ENCODE results near the gene PNMT. TPM values are rescaled to one million over a fixed set of nuclear protein-coding genes. Genes with fewer than 3 reads are reported as not detected.

PNMT gene
- polyA plus RNA-seq, 1 of the 3 experiments (the other 2 are of a cell fraction): 0.07 TPM

DNA sequence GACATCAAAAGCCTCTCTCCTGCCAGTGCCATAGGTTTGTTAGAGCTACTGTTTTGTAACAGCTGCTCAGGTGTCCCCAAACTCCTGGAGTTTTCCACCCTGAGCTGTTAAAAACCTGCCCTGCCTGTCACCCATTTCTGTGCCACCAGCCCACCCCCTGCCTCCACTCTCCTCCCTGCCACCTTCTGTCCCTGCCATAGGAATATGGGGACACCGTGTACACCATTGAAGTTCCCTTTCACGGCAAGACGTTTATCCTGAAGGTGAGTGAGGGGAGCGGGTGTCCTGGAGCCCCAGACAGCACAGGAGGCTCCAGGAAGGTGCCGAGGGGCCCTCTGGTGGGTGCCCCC lies 8.3 kb upstream of the PNMT start:
- no peaks in the 10 kb centered on the region for H3K9me3 ChIP-seq
- H4K20me1 ChIP-seq (ENCODE audit: insufficient read depth): no peaks in the 10 kb centered on the region
- H3K9ac ChIP-seq: no peak overlapping the region
- CTCF ChIA-PET: interaction anchor here (1.0 kb wide), 1 partner anchor 39 kb away, joined by 7 read pairs; no protein-coding TSS in a partner anchor
- H3K79me2 ChIP-seq (ENCODE audit: insufficient read depth): no peaks in the 10 kb centered on the region
- H3K4me3 ChIP-seq (ENCODE audit: low read depth in 2 of 2, low read length in 1 of 2): no peak overlapping the region
- no peak for DNase-seq
- TF ChIP-seq GABPA (IDR thresholded peaks at IDR 0.05; ENCODE audit: low read depth) (no peak), EP300 (IDR thresholded peaks at IDR 0.05; ENCODE audit: borderline replicate concordance in 1 of 2, low read depth in 1 of 2, low read length in 1 of 2) (no peak), TEAD4 (IDR thresholded peaks at IDR 0.05; ENCODE audit: borderline replicate concordance, insufficient read depth) (no peak), YY1 (IDR thresholded peaks at IDR 0.05; ENCODE audit: low read depth) (no peak), GATA2 (CRISPR knock-in tag; IDR thresholded peaks at IDR 0.05) (no peak)
- TF ChIP-seq, protein P1, sequence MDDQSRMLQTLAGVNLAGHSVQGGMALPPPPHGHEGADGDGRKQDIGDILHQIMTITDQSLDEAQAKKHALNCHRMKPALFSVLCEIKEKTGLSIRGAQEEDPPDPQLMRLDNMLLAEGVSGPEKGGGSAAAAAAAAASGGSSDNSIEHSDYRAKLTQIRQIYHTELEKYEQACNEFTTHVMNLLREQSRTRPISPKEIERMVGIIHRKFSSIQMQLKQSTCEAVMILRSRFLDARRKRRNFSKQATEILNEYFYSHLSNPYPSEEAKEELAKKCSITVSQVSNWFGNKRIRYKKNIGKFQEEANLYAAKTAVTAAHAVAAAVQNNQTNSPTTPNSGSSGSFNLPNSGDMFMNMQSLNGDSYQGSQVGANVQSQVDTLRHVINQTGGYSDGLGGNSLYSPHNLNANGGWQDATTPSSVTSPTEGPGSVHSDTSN (IDR thresholded peaks at IDR 0.05): no peak
- no peak overlapping the region for H3K4me2 ChIP-seq
- no peaks in the 10 kb centered on the region for H3F3A ChIP-seq (replicated peaks; ENCODE audit: insufficient read depth)
- H2AFZ ChIP-seq (ENCODE audit: low read depth): no peak overlapping the region
- 97% methylated on average over 5 of the region's 5 CpGs for WGBS (ENCODE audit: low lambda C conversion rate)
- POLR2A ChIA-PET: interaction anchor here (0.8 kb wide), 1 partner anchor 10 kb away, joined by 4 read pairs; no protein-coding TSS in a partner anchor
- no peaks in the 10 kb centered on the region for H3K27me3 ChIP-seq (ENCODE audit: insufficient read depth)
- H3K9me2 ChIP-seq: no peaks in the 10 kb centered on the region
- no peak overlapping the region for H3K27ac ChIP-seq (ENCODE audit: low read depth in 2 of 2, low read length in 1 of 2)
- peaks cover 0 to 40% of the 10 kb centered on the region in 2 experiments for H3K36me3 ChIP-seq (replicated peaks in 1 of 2; ENCODE audit: control insufficient read depth in 1 of 2, insufficient read depth in 2 of 2, low read length in 1 of 2)
- no peaks in the 10 kb centered on the region; a peak in 1 of 4 replicates for H3K4me1 ChIP-seq (ENCODE audit: control insufficient read depth in 1 of 2, insufficient read depth in 2 of 2, low read depth in 1 of 2, low read length in 1 of 2)

DNA sequence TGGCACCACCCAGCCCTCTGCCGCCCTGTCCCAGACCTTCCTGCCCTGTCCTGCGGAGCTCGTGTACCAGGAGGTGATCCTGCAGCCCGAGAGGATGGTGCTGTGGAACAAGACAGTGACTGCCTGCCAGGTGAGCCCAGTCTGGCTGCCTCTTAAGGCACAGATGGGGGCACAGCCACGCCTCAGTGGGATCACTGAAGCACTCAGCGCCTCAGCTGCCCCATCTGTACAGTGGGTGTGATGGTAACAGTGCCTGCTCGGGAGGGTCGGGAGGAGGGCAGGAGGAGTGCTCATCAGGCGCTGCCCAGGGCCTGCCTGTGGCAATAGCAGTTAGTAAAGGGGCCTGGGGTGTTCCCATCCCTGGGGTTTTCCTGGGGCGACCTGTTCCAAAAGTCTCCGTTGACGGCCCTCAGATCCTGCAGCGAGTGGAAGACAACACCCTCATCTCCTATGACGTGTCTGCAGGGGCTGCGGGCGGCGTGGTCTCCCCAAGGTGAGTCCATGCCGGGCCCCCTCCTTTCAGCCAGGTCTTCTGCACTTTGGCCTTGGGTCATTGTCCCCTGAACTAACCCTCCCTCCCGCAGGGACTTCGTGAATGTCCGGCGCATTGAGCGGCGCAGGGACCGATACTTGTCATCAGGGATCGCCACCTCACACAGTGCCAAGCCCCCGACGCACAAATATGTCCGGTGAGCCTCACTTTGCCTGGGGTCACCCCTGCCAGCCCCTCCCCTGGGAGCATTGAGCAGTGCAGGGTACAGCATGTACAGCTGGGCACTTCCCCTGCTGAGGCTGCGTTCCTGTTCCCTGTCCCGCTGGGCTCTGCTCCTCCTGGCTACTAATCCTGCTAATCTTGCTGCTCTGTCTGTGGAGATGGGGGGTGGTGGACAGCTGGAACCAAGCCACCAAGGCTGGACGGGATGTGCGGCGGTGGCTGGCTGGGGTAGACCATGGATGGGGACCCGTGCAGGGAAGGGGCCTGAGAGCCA lies 7.6 kb upstream of the PNMT start:
- no peaks in the 10 kb centered on the region for H3K9me2 ChIP-seq
- H3K27ac ChIP-seq (ENCODE audit: low read depth in 2 of 2, low read length in 1 of 2): no peak overlapping the region
- H3K9ac ChIP-seq: no peak overlapping the region
- H2AFZ ChIP-seq (ENCODE audit: low read depth): no peak overlapping the region
- DNase-seq: no peak
- peaks cover 0 to 40% of the 10 kb centered on the region in 2 experiments for H3K36me3 ChIP-seq (replicated peaks in 1 of 2; ENCODE audit: control insufficient read depth in 1 of 2, insufficient read depth in 2 of 2, low read length in 1 of 2)
- no peaks in the 10 kb centered on the region for H3K79me2 ChIP-seq (ENCODE audit: insufficient read depth)
- POLR2A ChIA-PET: no interaction called here
- no peak overlapping the region for H3K4me2 ChIP-seq
- WGBS (ENCODE audit: low lambda C conversion rate): 91% methylated on average over 22 of the region's 35 CpGs
- H3K27me3 ChIP-seq (ENCODE audit: insufficient read depth): no peaks in the 10 kb centered on the region
- no peak for TF ChIP-seq TCF12 (IDR thresholded peaks at IDR 0.05)
- TF ChIP-seq POLR2AphosphoS5 (IDR thresholded peaks at IDR 0.05; ENCODE audit: low read depth, low read length): no peak
- TF ChIP-seq, protein P1 (IDR thresholded peaks at IDR 0.05): no peak
- TF ChIP-seq GATA2 (CRISPR knock-in tag; IDR thresholded peaks at IDR 0.05): no peak
- TF ChIP-seq FOSL2 (IDR thresholded peaks at IDR 0.05; ENCODE audit: borderline replicate concordance, low read depth): no peak
- no peak for TF ChIP-seq ELF1 (IDR thresholded peaks at IDR 0.05)
- no peak for TF ChIP-seq FOXM1 (IDR thresholded peaks at IDR 0.05; ENCODE audit: low read depth)
- TF ChIP-seq EZH2phosphoT487 (IDR thresholded peaks at IDR 0.05; ENCODE audit: borderline replicate concordance, low read depth): no peak
- TF ChIP-seq EP300 (IDR thresholded peaks at IDR 0.05; ENCODE audit: borderline replicate concordance in 1 of 2, low read depth in 1 of 2, low read length in 1 of 2): no peak
- TF ChIP-seq, protein P2, sequence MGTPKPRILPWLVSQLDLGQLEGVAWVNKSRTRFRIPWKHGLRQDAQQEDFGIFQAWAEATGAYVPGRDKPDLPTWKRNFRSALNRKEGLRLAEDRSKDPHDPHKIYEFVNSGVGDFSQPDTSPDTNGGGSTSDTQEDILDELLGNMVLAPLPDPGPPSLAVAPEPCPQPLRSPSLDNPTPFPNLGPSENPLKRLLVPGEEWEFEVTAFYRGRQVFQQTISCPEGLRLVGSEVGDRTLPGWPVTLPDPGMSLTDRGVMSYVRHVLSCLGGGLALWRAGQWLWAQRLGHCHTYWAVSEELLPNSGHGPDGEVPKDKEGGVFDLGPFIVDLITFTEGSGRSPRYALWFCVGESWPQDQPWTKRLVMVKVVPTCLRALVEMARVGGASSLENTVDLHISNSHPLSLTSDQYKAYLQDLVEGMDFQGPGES (IDR thresholded peaks at IDR 0.05; ENCODE audit: low read depth, low read length): no peak
- no peak for TF ChIP-seq FOXJ3 (CRISPR knock-in tag; IDR thresholded peaks at IDR 0.05)
- TF ChIP-seq RFX5 (IDR thresholded peaks at IDR 0.05; ENCODE audit: low read length): no peak
- no peak for TF ChIP-seq SMC3 (IDR thresholded peaks at IDR 0.05; ENCODE audit: low read depth, low read length)
- no peak for TF ChIP-seq MXI1 (IDR thresholded peaks at IDR 0.05; ENCODE audit: low read depth, low read length)
- TF ChIP-seq TAF1 (IDR thresholded peaks at IDR 0.05; ENCODE audit: borderline replicate concordance, low read depth, low read length): no peak
- no peak for TF ChIP-seq JUND (IDR thresholded peaks at IDR 0.05)
- TF ChIP-seq NFIC (IDR thresholded peaks at IDR 0.05; ENCODE audit: borderline replicate concordance): no peak
- no peak for TF ChIP-seq MEF2A (IDR thresholded peaks at IDR 0.05; ENCODE audit: borderline replicate concordance, low read depth)
- TF ChIP-seq, protein P3, sequence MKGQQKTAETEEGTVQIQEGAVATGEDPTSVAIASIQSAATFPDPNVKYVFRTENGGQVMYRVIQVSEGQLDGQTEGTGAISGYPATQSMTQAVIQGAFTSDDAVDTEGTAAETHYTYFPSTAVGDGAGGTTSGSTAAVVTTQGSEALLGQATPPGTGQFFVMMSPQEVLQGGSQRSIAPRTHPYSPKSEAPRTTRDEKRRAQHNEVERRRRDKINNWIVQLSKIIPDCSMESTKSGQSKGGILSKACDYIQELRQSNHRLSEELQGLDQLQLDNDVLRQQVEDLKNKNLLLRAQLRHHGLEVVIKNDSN (IDR thresholded peaks at IDR 0.05; ENCODE audit: borderline replicate concordance, low read depth): no peak
- no peaks in the 10 kb centered on the region for H3K9me3 ChIP-seq
- no peak overlapping the region for H3K4me3 ChIP-seq (ENCODE audit: low read depth in 2 of 2, low read length in 1 of 2)
- no peaks in the 10 kb centered on the region for H4K20me1 ChIP-seq (ENCODE audit: insufficient read depth)
- H3K4me1 ChIP-seq (ENCODE audit: control insufficient read depth in 1 of 2, insufficient read depth in 2 of 2, low read depth in 1 of 2, low read length in 1 of 2): peaks cover 0 to 2% of the 10 kb centered on the region in 2 experiments; a peak in 1 of 4 replicates
- H3F3A ChIP-seq (replicated peaks; ENCODE audit: insufficient read depth): no peaks in the 10 kb centered on the region
- CTCF ChIA-PET: interaction anchor here (0.6 to 15.8 kb wide), 4 partner anchors 8 to 40 kb away, joined by 3 to 149 read pairs (median 8); no protein-coding TSS in a partner anchor
